GOT3 (cell line): ENCODE data around the gene MCHR1.
"Not testable (repeated sequence)": the region's sequence is repeated elsewhere in the genome, so short reads cannot be mapped to it uniquely, and the experiment has no call there.

Experiments
- DNase-seq: peaks from one replicate; lab custom pipeline; 2025; ENCODE audit warnings: mixed read lengths; lab: John Stamatoyannopoulos, UW

MCHR1 gene

GRCh38 chr22:40691532-40691931 is 12.2 kb downstream of the MCHR1 start:
- DNase-seq = no peak

DNA sequence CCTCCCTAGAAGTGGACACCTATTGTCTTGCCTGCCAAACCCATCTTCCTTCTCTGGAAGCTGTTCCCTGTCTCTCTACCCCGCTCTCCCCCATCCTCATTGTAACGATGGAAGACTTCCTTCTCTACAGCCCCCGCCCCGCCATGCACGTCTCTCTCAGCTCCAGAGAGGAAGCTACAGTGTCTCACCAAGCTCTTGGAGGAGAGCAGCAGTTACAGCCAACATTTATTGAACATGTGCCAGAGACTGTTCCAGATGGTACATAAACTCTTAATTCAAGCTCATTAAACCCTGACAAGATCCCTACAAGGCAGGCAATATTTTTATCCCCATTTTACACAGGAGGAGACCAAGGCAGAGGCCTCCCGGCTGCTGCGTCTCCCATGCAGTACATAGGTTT is 15.1 kb downstream of the MCHR1 start:
- DNase-seq = no peak

DNA sequence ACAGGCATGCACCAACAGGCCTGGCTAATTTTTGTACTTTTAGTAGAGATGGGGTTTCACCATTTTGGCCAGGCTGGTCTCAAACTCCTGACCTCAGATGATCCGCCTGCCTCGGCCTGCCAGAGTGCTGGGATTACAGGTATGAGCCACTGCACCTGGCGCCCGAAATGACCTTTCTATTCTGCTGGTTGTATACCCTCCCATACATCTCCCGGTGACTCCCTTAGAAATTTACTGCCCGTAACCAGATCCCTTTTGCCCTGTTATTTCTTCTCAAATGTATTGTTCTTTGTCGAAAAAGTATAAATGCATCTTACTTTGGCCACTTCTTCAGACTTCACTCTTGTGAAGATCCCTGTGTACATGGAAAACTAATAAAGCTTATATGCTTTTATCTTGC is 22.0 kb downstream of the MCHR1 start:
- no peak for DNase-seq

DNA sequence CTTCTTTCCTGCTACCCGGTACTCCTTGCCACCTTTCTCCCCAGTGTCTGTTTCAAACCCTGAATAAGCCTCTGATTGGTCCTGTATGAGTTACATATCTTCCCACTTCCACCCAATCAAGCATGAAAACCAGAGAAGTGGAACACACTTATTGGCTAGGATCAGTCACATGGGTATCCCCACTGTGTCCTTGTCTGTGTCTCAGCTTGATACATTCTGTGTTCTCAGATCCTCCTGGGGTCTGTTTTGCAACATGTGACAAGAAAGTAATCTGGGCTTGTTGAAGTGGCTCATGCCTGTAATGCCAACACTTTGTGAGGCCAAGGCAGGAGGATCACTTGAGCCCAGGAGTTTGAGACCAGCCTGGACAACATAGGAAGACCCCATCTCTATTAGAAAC is 23.9 kb downstream of the MCHR1 start:
- no peak for DNase-seq

GRCh38 chr22:40703736-40704135 is 24.5 kb downstream of the MCHR1 start:
- DNase-seq = no peak

- DNase-seq = no peak
Observed at GRCh38 chr22:40705918-40706682, 26.8 kb downstream of the MCHR1 start.

- DNase-seq = no peak
Observed at GRCh38 chr22:40707154-40707553, 27.9 kb downstream of the MCHR1 start.

DNA sequence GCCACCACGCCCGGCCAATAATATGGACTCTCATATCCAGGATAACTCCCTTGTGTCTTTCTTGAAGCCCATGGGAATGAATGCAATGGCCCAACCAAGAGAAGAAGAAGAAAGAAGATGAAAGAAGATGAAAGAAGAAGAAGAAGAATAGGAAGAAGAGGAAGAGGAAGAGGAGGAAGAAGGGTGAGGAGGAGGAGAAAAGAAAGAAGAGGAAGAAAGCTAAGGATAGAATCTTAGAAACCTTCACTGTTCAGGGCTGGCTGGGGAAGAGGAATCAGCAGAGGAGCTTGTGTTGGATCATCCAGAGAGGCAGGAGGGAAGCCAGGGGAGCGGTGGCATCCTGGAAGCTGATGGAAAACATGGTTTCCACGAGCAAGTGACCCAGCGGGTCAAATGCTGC is 28.9 kb downstream of the MCHR1 start:
- no peak for DNase-seq

DNA sequence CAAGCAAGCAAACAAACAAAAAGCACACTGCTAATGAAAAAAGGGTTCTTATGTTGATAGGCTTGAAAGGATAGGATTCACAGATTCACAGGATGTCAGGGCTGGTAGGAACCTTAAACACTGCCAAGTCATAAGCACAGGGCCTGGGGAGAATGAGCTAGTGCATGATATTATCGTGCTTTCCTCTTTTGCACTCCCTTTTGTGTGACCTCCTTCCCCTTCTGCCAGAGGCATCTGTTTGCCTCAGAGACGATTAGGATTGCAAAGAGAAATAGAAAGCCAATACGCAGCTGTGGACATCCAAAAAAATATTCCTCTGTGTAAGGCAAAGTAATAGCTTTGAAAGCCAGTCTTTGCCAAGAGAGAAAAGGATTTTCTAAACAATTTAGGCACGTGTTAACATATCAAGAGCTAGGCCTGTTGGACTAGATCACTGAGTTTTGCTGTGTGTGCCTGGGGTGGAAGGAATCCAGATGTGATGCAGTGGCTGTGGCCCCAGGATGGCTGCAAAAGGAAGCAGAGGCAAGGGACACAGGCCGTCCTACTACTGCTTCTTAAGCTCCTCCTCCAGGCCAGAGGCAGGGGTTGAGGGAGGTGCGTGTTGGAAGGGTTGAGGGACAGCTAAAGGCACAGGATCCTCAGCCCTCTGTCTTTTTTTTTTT is 30.6 kb downstream of the MCHR1 start:
- DNase-seq = no peak

- no peak for DNase-seq
Observed at GRCh38 chr22:40712311-40712710, 33.0 kb downstream of the MCHR1 start.

DNA sequence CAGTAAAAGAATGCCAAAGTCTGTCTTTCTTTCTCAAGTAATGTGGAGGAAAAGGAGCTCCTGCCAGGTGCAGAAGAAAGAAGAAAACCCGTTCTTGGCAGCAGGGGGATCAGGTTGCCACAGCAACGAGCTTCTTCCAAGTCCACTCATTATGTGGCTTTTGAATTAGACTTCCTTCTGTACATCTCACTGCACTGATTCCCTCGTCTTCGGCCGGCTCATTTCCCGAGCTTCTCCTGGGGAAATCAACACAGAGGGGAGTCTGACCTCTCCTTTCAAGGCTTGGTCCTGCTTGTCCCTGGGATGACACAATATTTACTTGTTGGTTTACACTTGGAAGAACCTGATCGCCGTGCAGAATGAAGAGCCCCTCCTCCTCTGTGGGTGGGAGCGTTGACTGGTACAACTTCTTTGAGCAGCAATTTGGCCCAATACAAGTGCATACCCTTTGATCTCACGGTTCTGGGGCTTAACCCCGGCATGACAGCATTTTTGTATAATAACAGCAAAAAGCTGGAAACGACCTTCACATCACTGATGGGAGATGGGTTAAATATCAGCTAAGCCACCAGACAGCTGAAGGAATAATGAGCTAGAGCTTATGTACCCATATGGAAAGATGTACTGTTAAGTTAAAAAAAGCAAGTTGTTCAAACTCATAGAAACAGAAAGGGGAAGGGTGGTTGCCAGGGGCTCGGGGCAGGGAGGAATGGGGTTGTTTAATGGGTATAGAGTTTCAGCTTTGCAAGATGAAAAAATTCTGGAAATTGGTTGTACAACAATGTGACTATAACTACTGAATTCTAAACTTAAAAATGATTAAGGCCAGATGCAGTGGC is 35.4 kb downstream of the MCHR1 start:
- DNase-seq = no peak

DNA sequence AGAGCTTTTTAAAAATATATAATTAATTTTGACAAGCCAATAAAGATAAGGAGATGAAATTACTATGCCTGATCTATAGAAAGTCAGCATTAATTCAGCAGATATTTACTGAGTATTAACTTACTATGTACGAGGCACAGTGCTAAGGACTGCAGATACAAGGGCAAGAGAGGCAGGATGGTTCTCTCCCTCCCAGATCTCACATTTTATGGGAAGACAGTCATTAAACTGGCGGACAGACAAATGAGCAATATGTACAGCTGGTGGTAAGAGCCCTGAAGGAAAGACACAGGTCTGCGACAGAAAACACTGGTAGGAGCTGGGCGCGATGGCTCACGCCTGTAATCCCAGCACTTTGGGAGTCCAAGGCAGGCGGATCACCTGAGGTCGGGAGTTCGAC is 36.8 kb downstream of the MCHR1 start:
- no peak for DNase-seq

DNA sequence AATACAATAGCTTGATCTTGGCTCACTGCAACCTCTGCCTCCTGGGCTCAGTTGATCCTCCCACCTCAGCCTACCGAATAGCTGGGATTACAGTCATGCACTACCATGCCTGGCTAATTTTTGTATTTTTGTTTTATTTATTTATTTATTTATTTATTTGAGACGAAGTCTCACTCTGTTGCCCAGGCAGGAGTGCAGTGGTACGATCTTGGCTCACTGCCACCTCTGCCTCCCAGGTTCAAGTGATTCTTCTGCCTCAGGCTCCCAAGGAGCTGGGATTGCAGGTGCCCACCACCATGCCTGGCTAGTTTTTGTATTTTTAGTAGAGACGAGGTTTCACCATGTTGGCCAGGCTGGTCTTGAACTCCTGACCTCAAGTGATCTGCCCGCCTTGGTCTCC is 38.4 kb downstream of the MCHR1 start:
- DNase-seq = not testable (repeated sequence)

- no peak for DNase-seq
Observed at GRCh38 chr22:40718250-40719204, 39.2 kb downstream of the MCHR1 start.

DNA sequence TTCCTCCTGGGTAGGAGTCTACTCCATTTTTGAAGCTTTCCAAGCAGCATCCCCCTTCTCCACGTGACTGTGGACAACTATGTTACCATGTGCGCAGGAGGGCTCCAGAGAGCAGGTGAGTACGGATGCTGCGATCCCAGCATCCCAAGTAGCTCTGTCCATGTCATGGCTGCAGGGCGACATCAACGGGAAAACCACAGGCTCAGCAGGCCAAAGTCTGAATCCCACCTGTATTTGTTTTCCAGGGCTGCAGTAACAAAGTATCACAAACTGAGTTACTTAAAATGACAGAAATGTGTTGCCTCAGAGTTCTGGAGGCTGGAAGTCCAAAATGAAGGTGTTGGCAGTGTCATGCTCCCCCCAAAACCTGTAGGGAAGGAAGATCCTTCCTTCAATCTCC is 40.3 kb downstream of the MCHR1 start:
- DNase-seq = no peak

GRCh38 chr22:40720156-40720537 is 40.9 kb downstream of the MCHR1 start:
- DNase-seq = not testable (repeated sequence)

- DNase-seq = no peak
Observed at GRCh38 chr22:40720538-40721256, 41.4 kb downstream of the MCHR1 start.

- DNase-seq = no peak
Observed at GRCh38 chr22:40721266-40721665, 42.0 kb downstream of the MCHR1 start.

DNA sequence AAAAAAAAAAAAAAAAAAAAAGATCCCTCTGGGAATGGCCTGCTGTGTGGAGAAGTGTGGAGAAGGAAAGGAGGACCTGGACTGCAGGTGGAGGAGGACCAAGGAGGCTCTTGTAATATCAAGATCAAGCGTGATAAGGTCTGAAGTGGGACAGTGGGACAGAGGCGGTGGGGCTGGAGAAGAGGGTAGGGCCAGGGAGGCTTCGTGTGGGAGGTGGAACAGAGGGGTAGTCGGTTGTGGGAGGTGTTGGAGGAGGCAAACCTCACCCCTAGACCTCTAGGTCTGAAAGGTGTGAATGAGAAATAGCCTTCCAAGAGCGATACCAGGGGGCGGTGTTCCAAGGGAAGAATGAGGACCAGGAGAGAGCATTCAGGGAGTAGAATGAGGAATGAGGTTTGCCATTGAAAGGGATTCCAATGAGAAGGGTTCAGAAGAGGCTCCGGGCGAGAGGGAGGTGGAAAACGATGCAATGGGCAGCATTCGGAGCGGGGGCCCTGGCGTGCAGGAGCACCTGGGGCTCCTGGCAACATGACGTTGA is 44.2 kb downstream of the MCHR1 start:
- DNase-seq = no peak

GRCh38 chr22:40726514-40726913 is 47.2 kb downstream of the MCHR1 start:
- DNase-seq = no peak
